Retinal pigment epithelial cell (primary cell): ENCODE data around the gene FLNB.

Source experiments
- DNase-seq: peaks from one replicate; pipeline ENCODE4 v3.0.0-alpha.2; 2010; ENCODE audit warnings: low read depth
- H3K4me3 ChIP-seq: 2 replicates; pipeline ENCODE4 v1.5.1; 2011; ENCODE audit warnings: mild to moderate bottlenecking, low read length, control low read depth, moderate library complexity
- TF ChIP-seq, protein P1 (sequence below): conservative IDR thresholded peaks from 2 replicates; pipeline ENCODE4 v1.5.1; 2011; ENCODE audit warnings: low read depth, low read length, control low read depth, inconsistent platforms

The FLNB gene

DNA sequence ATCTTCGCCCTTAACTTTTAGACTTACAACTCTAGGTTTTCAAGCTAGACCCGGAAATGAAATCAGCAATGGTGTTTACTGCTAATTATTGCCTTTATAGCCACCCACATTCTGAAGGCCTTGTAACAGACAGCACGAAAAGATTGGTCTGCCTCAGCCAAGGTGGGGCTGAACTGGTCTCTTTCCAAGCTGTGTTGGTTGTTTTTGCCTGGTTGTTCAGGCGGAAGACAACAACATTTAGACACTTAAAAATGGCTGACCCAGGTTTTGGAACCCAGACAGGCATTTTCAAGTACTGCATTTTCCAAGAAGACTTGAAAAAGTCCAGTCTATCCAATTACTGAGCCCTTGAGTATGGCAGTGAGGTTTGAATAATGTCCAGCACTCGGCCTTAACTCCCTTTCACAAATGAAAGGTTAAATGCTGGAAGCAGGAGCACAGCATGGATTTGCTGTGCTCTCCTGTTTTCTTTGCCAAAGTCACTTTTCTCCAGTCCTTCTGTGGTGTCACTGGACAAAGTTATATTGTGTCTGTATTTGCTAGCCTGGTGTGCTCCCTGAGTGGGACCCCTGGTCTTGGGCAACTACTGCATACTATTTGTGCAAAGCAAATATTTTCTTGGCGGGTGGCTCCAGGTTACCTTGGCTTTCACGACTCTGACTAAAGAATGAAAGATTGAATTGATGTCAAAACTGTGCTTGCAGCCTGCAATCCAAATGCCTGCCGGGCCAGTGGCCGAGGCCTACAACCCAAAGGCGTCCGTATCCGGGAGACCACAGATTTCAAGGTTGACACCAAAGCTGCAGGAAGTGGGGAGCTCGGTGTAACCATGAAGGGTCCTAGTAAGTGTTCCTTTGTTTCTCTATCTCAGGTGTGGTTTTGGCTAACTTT is 93.5 kb downstream of the FLNB start:
- TF ChIP-seq, protein P1, sequence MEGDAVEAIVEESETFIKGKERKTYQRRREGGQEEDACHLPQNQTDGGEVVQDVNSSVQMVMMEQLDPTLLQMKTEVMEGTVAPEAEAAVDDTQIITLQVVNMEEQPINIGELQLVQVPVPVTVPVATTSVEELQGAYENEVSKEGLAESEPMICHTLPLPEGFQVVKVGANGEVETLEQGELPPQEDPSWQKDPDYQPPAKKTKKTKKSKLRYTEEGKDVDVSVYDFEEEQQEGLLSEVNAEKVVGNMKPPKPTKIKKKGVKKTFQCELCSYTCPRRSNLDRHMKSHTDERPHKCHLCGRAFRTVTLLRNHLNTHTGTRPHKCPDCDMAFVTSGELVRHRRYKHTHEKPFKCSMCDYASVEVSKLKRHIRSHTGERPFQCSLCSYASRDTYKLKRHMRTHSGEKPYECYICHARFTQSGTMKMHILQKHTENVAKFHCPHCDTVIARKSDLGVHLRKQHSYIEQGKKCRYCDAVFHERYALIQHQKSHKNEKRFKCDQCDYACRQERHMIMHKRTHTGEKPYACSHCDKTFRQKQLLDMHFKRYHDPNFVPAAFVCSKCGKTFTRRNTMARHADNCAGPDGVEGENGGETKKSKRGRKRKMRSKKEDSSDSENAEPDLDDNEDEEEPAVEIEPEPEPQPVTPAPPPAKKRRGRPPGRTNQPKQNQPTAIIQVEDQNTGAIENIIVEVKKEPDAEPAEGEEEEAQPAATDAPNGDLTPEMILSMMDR, result no peak

DNA sequence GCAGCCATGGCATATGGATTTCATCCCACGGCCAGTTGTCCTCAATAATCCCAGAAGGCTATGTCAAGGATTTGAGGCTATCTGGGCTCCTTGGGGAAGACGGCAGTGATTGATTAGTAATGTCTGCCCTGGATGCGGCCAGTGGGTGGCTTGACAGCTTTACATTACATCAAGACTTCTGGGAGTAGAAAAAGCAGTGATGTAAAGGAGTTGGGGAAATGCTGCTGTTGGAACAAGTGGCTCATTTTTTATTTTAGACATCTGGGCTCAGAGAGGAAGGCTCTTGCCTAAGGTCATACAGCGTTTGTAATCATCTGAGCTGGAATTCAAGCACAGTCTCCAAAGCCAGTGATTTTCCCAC is 94.1 kb downstream of the FLNB start:
- H3K4me3 ChIP-seq, result no peak overlapping the region
- TF ChIP-seq, protein P1, result no peak
- DNase-seq, result no peak

More for the DNA sequence above, 93.5 kb downstream of the FLNB start:
- no peak for DNase-seq
- no peak overlapping the region for H3K4me3 ChIP-seq

DNA sequence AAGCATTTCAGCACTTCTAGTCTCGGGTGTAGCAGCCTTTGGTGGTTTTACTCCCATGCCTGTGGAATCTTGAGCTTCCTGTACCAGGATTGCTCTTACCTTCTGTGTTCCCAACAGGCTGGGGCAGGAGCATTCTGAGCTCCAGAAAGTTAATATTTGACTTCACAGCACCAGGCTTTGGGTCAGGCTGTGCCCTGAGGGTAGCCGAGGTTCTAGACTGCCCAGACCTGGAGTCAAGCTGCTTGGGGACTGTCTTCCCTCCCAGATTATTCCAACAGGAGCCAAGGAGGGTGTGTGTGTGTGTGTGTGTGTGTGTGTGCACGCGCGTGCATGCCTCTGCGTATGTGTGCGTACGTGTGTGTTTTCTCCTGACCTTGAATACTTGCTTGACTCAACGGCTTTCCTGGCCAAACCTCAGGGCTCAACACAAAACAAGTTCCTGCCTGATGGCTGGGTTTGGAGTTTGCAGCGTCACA is 94.8 kb downstream of the FLNB start:
- no peak for DNase-seq
- no peak overlapping the region for H3K4me3 ChIP-seq
- TF ChIP-seq, protein P1, result no peak

DNA sequence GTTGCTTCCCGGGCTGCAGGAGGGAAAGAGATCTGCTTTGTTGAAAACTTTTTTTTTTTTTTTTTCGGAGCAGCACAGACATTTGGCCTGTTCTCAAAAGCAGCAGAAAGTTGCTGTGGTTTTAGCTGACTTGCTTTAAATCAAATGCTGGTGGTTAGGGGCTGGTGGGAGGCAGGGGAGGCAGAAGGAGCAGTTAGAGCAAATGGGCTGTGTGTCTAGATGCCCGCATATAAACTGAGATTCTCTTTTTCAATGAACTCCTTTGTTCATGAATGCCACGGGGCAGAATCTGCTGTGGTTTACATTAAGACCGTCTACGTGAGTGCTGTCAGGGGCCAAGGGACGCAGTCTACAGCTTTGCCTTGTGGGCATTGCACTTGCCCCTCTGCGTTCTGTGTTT is 95.9 kb downstream of the FLNB start:
- H3K4me3 ChIP-seq, result no peak overlapping the region
- no peak for DNase-seq
- TF ChIP-seq, protein P1, result no peak

DNA sequence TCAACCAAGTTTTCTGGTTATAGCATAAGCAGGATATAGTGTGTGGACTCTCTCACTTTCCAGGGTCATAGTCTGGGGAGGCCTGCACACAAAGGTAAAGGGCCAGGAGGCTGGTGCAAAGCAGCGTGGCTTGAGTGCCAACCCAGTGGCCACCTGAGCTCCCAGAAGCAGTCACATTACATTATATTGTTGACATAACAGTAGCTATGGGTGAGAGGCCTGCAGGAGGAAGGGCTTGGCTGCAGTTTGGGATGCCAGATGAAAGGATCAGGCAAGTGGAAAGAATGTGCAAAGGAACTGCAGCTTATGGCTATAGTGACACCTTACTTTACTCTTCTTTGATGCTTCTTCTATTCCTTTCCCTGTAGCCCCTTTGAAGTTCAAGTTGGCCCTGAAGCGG is 96.5 kb downstream of the FLNB start:
- H3K4me3 ChIP-seq, result no peak overlapping the region
- no peak for DNase-seq
- TF ChIP-seq, protein P1, result no peak

DNA sequence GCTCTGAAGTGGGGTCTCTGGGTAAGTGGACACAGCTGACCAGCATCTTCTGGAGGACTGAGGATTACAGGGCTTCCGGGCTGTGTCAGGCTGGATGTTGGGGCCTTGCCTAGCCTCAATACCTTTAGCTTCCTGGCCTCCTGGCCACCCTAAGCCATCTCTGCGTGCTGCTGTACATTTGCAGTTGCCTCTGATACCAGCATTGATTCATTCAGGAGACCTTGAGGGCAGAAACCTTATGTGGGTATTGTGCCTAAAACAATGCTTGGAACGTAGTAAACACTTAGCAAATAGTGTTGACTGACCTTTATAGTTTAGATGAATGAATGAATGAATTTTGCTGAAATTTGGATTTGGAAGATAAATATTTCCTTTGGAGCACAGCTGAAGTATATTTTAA is 97.0 kb downstream of the FLNB start:
- TF ChIP-seq, protein P1, result no peak

DNA sequence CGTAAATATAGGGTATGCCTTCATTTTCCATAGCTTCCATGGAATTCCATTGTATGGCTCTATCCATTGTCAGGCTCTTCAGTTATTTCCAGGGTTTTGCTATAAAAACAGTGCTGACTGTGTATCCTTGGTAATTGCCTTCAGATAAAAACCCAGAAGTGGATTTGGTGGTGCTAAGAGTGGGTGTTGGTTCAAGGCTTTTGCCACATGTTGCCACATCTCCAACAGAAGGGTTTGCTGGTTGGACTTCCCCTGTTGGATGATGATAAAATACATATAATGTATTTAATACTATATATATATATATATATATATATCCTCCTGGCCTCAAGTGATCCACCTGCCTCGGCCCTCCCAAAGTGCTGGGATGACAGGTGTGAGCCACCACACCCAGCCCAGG is 97.8 kb downstream of the FLNB start:
- no peak overlapping the region for H3K4me3 ChIP-seq
- no peak for DNase-seq
- TF ChIP-seq, protein P1, result no peak

More for the DNA sequence above, 97.0 kb downstream of the FLNB start:
- H3K4me3 ChIP-seq, result no peak overlapping the region
- DNase-seq, result no peak
